Heart left ventricle (tissue), 13 donors: ENCODE data around the gene AGTRAP.

Experiments
- POLR2A ChIP-seq, 2 donors: fragments of 450-650 bp; IDR thresholded peaks; one replicate each; pipeline ENCODE4 v1.6.1; 2017; ENCODE audit warnings: antibody characterized with exemption in 2 of 2, mild to moderate bottlenecking in 2 of 2, moderate library complexity in 2 of 2
- TF ChIP-seq, protein P1 (sequence below), 12 donors: fragments of 200-600 bp; sonication (generic) in 4 of 12; IDR thresholded peaks; one replicate each; pipeline versions ENCODE4 v1.5.0 to v1.8.0; 2018 to 2022; ENCODE audit warnings: antibody characterized with exemption in 12 of 12, mild to moderate bottlenecking in 5 of 12
- donor health status: ischemic (EF 13 %, LVEDD 7.1; RV severe dilation, severe dysfunction).
- donor health status: DM: no; HTN: yes; CAD: no.
- donor health status: DM: no; HTN: no; CAD: no.
- donor health status: ischemic (EF 25% LVEDD 6.9; RV normal size, moderate dysfunction).
- donor health status: ischemic (EF 25% LVEDD 5.7; RV mildly dilated, moderate dysfunction).
- donor health status: ischemic (EF 35%, LVEDD 5.7; RV mildly dilated, moderate dysfunction).
- donor health status: nonischemic (EF 11% LVEDD 7.7; RV severe dilation, severe dysfunction).
- donor health status: DM: yes; HTN: yes; CAD: no.
- donor health status: PGD.
- donor health status: ischemic (EF 29% LVEDD 5.4; RV normal size, mild dysfunction).
- donor health status: nonischemic (EF 23%, LVEDD 6.1; RV moderate dilation, normal function).

DNA sequence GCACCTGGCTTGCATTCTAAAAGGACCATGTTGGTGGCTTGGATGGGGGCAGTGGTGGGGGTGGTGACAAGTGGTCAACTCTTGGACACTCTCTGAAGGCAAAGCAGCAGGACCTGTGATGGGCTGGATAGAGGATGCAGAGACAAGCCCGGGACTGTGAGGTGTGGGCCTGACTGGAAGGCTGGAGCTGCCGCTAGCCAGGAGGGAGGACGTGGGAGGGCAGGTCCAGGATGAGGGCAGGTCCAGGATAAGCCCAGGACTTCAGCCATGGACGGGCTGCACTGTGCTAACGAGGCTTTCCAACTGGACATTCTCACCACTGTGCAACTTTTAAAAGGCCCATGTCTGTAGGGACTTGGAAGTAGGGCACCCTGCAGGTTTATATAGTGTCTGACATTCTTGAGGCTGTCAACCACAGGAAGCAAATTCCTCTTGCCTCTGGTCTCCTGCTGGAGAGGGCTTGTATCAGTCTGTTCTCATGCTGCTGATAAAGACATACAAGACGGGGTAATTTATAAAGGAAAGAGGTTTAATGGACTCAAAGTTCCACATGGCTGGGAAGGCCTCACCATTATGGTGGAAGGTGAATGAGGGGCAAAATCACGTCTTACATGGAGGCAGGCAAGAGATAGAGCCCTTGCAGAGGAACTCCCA lies 17.7 kb downstream of the AGTRAP start:
- TF ChIP-seq, protein P1, sequence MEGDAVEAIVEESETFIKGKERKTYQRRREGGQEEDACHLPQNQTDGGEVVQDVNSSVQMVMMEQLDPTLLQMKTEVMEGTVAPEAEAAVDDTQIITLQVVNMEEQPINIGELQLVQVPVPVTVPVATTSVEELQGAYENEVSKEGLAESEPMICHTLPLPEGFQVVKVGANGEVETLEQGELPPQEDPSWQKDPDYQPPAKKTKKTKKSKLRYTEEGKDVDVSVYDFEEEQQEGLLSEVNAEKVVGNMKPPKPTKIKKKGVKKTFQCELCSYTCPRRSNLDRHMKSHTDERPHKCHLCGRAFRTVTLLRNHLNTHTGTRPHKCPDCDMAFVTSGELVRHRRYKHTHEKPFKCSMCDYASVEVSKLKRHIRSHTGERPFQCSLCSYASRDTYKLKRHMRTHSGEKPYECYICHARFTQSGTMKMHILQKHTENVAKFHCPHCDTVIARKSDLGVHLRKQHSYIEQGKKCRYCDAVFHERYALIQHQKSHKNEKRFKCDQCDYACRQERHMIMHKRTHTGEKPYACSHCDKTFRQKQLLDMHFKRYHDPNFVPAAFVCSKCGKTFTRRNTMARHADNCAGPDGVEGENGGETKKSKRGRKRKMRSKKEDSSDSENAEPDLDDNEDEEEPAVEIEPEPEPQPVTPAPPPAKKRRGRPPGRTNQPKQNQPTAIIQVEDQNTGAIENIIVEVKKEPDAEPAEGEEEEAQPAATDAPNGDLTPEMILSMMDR (IDR thresholded peaks at IDR 0.05) = no peak
- TF ChIP-seq POLR2A (IDR thresholded peaks at IDR 0.05) = no peak
